SHP77 (cell line): ENCODE data around the gene PLPPR3.

Source experiments
- DNase-seq, 2 experiments: peaks; one replicate each; lab custom pipeline; 2025; lab: John Stamatoyannopoulos, UW

Gene PLPPR3

DNA sequence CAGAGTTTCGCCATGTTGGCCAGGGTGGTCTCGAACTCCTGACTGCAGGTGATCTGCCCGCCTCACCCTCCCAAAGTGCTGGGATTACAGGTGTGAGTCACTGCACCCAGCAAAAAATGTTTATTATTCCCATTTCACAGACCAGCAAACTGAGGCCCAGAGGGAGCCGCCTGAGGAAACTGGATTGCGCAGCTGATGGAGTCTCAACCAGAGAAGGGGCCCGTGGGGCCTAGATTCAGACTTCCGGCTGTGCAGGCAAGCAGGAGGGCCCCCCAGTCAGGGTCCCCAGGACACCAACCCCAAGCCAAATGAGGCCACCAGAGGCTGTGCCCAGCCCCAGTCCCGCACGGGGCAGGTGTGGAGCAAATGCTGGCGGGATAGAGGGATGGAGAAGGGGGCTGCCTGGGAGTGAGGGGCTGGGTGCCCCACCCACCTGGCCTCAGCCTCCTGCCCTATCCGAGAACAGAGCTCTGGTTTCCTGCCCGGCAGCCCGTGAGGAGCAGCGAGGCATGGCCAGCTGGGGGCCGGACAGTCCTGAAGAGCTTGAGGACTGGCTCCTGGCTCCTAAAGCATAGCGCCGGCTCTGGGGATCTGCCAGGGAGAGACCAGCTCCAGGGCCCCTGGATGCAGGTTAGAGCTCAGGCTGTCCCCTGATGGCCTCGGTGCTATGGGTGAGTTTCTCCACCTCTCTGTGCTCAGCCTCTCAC, 48.9 kb downstream of the PLPPR3 start:
- DNase-seq, result no peak

DNA sequence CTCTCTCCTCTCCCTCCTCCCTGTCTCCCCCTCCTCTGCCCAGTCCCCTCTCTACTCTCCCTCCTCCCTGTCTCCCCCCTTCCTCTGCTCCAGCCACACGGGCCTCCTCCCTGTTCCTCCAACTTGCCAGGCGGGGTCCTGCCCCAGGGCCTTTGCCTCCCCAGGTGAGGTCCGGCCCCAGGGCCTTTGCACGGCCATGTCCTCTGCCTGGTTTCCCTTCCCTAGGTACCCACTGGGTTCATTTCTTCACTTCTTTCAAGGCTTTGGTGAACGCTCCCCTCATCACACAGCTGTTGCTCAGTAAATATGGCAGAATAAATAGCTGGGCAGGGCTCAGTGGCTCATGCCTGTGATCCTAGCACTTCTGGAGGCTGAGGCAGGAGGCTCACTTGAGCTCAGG, 49.7 kb downstream of the PLPPR3 start:
- DNase-seq, result no peak

DNA sequence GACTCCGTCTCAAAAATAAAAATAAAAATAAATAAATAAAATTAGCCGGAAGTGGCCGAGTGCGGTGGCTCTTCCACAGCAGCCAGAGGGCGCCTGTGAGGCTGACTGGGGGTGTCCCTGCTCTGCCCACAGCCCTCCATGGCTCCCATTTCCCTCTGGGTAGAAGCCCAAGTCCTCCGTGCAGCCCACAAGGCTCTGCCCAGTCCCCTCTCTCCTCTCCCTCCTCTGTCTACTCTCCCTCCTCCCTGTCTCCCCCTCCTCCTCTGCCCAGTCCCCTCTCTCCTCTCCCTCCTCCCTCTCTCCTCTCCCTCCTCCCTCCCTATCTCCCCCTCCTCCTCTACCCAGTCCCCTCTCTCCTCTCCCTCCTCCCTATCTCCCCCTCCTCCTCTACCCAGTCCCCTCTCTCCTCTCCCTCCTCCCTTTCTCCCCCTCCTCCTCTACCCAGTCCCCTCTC, 50.4 kb downstream of the PLPPR3 start:
- DNase-seq, result no peak

DNA sequence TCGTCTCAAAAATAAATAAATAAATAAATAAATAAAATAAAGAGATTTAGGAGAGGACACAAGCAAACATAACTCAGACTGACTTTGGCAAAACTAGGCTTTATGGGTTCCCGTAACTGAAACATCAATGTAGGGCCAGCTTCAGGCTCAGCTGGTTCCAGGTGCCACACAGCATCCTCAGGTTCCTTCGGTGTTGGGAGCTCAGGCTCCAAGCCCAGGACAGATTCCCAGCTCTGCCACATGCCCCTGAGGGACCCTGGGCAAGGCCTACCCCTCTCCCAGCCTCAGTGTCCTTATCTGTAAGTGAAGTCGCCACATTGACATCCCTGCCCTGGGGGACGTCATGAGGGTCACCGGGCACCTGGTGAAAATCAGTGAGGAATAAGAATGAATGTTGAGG, 52.1 kb downstream of the PLPPR3 start:
- no peak for DNase-seq

DNA sequence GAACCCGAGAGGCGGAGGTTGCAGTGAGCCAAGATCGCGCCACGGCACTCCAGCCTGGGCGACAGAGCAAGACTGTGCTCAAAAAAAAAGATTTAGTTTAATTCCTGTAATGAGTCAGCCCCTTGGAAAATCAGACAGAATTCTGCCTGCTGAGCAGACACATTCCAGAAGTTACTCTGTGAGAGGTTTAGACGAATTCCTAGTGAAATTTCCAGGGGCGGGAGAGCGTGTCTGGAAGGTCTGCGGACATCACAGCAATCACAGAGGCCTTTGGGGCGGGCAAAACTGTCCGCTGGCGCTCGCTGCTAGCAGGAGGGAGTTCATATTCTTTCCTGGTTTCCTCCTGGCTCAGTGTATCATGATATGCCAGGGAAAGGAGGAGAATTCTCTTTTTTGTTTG, 53.3 kb downstream of the PLPPR3 start:
- no peak for DNase-seq

DNA sequence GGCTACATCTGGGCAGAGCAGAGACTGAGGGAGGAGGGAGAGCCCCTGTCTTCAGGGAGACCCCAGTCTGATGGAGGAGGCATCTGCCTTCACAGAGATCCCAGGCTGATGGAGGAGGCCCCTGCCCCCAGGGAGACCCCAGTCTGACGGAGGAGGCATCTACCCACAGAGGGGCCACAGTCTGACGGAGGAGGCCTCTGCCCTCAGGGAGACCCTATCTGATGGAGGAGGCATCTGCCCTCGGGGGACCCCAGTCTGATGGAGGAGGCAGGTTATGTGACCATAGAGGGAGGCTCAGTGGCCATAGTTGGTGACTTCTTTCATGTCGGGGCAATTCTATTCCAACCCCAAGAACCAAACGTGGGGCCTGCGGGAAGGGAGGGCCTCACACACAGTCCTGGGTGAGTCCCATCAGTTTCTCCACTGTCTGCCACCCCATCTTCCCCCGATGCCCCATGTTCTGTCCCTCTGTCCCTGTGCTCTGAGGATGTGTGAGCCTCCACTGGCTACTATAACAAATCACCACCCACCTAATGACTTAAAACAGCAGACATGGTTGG, 56.5 kb downstream of the PLPPR3 start:
- no peak for DNase-seq

DNA sequence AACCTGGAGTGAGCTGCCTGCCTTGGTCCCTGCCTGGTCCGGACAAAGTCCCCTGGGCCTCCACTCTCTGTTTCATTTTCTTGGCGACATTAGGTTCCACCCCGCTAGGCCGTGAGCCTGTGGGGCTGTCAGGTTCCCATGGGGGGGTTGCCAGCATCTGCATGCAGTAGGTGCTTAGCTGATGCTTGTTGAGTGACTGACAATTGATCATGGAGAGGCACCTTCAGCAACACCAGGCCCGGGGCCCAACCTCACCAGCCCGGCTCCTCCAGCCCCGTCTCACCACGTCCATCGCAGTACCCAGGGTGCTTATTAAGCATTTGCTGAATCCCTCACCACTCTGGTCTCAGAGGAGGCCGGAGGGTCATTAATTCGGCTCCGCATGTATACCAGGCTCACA, 57.5 kb downstream of the PLPPR3 start:
- DNase-seq, result no peak

DNA sequence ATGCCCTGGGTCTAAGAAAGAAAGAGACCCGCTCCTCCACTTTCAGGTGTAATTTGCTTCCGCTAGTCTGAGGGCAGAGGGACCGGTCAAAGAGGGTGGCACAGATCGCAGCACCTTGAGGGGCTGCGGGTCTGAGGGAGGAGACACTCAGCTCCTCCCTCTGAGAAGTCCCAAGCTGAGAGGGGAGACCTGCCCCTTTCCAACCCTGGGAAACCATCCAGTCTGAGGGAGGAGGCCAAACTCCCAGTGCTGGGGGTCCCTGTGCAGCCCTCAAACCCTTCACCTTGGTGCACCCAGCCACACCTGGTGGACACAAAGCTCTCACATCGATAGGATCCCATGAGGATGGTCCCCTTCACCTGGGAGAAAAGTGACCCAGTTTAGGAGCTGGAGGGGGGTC, 57.9 kb downstream of the PLPPR3 start:
- DNase-seq, result no peak

DNA sequence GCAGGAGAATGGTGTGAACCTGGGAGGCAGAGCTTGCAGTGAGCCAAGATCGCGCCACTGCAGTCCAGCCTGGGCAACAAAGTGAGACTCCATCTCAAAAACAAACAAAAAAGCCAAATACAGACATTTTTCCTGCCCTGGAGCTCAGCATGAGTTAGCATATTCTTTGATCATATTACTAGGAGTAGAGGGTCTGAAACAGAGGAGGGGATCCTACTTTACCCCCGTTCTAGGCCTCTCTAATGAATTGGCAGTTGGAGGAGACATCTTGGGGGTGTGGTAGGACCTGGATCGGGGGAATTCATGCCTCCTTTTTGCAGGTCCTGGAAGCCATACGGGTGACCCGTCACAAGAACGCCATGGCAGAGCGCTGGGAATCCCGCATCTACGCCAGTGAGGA, 58.6 kb downstream of the PLPPR3 start:
- DNase-seq, result no peak
